T-helper 2 cell treated with Interferon-gamma antibody and Interleukin-4, amounts not matched to agents 5 μg/mL and 100 μg/mL, for 36 hours (primary cell): Measurements from ENCODE around the gene SNHG17.
"Not testable (repeated sequence)": the region's sequence is repeated elsewhere in the genome, so short reads cannot be mapped to it uniquely, and the experiment has no call there.

ENCODE experiments used
- DNase-seq: peaks from one replicate; pipeline ENCODE4 v3.0.0; 2021; ENCODE audit warnings: low spot score
- H3K27ac Mint-ChIP-seq: one replicate; pipeline ENCODE4 v1.8.0; 2021; ENCODE audit warnings: mild to moderate bottlenecking, mixed read lengths
- H3K27me3 Mint-ChIP-seq: one replicate; pipeline ENCODE4 v1.8.0; 2021; ENCODE audit warnings: low read depth, mixed read lengths
- H3K36me3 Mint-ChIP-seq: one replicate; pipeline ENCODE4 v1.8.0; 2021; ENCODE audit warnings: low read depth, mixed read lengths
- H3K4me1 Mint-ChIP-seq: one replicate; pipeline ENCODE4 v1.8.0; 2021; ENCODE audit warnings: low read depth, mixed read lengths
- H3K4me3 Mint-ChIP-seq: one replicate; pipeline ENCODE4 v1.8.0; 2022; ENCODE audit warnings: mild to moderate bottlenecking, moderate library complexity, mixed read lengths
- H3K9me3 Mint-ChIP-seq: one replicate; pipeline ENCODE4 v1.8.0; 2021; ENCODE audit warnings: mixed read lengths

Gene SNHG17

GRCh38 chr20:38387953-38388352, 47.2 kb downstream of the SNHG17 start:
- Mint-ChIP-seq H3K4me1 (peaks cover 3% of the 10 kb centered on the region), H3K27ac (no peak overlapping the region), H3K27me3 (peaks cover 8% of the 10 kb centered on the region), H3K4me3 (no peak overlapping the region), H3K9me3 (no peaks in the 10 kb centered on the region), H3K36me3 (no peaks in the 10 kb centered on the region)
- no peak for DNase-seq

GRCh38 chr20:38386851-38387250, 48.3 kb downstream of the SNHG17 start:
- Mint-ChIP-seq H3K27ac (no peak overlapping the region), H3K4me1 (peaks cover 3% of the 10 kb centered on the region), H3K4me3 (no peak overlapping the region), H3K27me3 (peaks cover 8% of the 10 kb centered on the region), H3K9me3 (no peaks in the 10 kb centered on the region), H3K36me3 (no peaks in the 10 kb centered on the region)
- DNase-seq: no peak

- Mint-ChIP-seq H3K27me3 (peaks cover 8% of the 10 kb centered on the region), H3K36me3 (no peaks in the 10 kb centered on the region), H3K27ac (no peak overlapping the region), H3K4me3 (no peak overlapping the region), H3K9me3 (no peaks in the 10 kb centered on the region), H3K4me1 (peaks cover 3% of the 10 kb centered on the region)
- no peak for DNase-seq
These were observed 49.1 kb downstream of the SNHG17 start for GRCh38 chr20:38386004-38386403.

GRCh38 chr20:38383147-38383546, 52.0 kb downstream of the SNHG17 start:
- Mint-ChIP-seq H3K27me3 (peaks cover 3% of the 10 kb centered on the region), H3K27ac (no peak overlapping the region), H3K4me1 (peaks cover 3% of the 10 kb centered on the region), H3K4me3 (no peak overlapping the region), H3K9me3 (no peaks in the 10 kb centered on the region), H3K36me3 (no peaks in the 10 kb centered on the region)
- no peak for DNase-seq

- H3K9me3 Mint-ChIP-seq, H3K4me3 Mint-ChIP-seq, H3K4me1 Mint-ChIP-seq, DNase-seq, H3K27ac Mint-ChIP-seq, H3K36me3 Mint-ChIP-seq, H3K27me3 Mint-ChIP-seq: not testable (repeated sequence)
These were observed 57.3 kb downstream of the SNHG17 start for GRCh38 chr20:38377838-38378237.

- no peaks in the 10 kb centered on the region for H3K36me3 Mint-ChIP-seq
- no peaks in the 10 kb centered on the region for H3K9me3 Mint-ChIP-seq
- H3K4me3 Mint-ChIP-seq: no peak overlapping the region
- DNase-seq: no peak
- H3K27me3 Mint-ChIP-seq: peaks cover 2% of the 10 kb centered on the region
- no peaks in the 10 kb centered on the region for H3K4me1 Mint-ChIP-seq
- H3K27ac Mint-ChIP-seq: no peak overlapping the region
These were observed 58.0 kb downstream of the SNHG17 start for GRCh38 chr20:38377039-38377685.

- H3K27ac Mint-ChIP-seq: no peak overlapping the region
- no peak for DNase-seq
- no peaks in the 10 kb centered on the region for H3K4me1 Mint-ChIP-seq
- peaks cover 4% of the 10 kb centered on the region for H3K27me3 Mint-ChIP-seq
- no peak overlapping the region for H3K4me3 Mint-ChIP-seq
- H3K36me3 Mint-ChIP-seq: no peaks in the 10 kb centered on the region
- no peaks in the 10 kb centered on the region for H3K9me3 Mint-ChIP-seq
These were observed 61.2 kb downstream of the SNHG17 start for GRCh38 chr20:38373898-38374297.

GRCh38 chr20:38373231-38373867, 61.8 kb downstream of the SNHG17 start:
- no peak for DNase-seq
- H3K4me1 Mint-ChIP-seq: no peaks in the 10 kb centered on the region
- H3K27ac Mint-ChIP-seq: no peak overlapping the region
- H3K9me3 Mint-ChIP-seq: no peaks in the 10 kb centered on the region
- H3K27me3 Mint-ChIP-seq: peaks cover 4% of the 10 kb centered on the region
- no peaks in the 10 kb centered on the region for H3K36me3 Mint-ChIP-seq
- H3K4me3 Mint-ChIP-seq: no peak overlapping the region

GRCh38 chr20:38372806-38373205, 62.3 kb downstream of the SNHG17 start:
- Mint-ChIP-seq H3K27me3 (peaks cover 4% of the 10 kb centered on the region), H3K27ac (no peak overlapping the region), H3K9me3 (no peaks in the 10 kb centered on the region), H3K36me3 (no peaks in the 10 kb centered on the region), H3K4me3 (no peak overlapping the region), H3K4me1 (no peaks in the 10 kb centered on the region)
- DNase-seq: no peak
